PC-9 (cell line): Measurements from ENCODE around the gene LTK.

Source experiments
- CTCF ChIP-seq: fragments of 200-600 bp; sonication (generic); conservative IDR thresholded peaks from 2 replicates; pipeline ENCODE4 v1.6.1; 2017; ENCODE audit warnings: mixed run types, antibody characterized with exemption, mild to moderate bottlenecking, moderate library complexity
- EZH2 ChIP-seq: fragments of 200-600 bp; sonication (generic); IDR thresholded peaks from 2 replicates; pipeline ENCODE4 v1.8.0; 2017; ENCODE audit warnings: antibody characterized with exemption, low read depth

GRCh38 chr15:41513506-41514227 lies at the start of gene LTK:
- TF ChIP-seq CTCF (no peak), EZH2 (no peak)
